MCF 10A (cell line): ENCODE results near the gene OR2A2. TPM values are rescaled to one million over a fixed set of nuclear protein-coding genes. Genes with fewer than 3 reads are reported as not detected.

Experiments used
- BruUV-seq: library from RNA; stranded (reverse); fragments of 400-500 nt; replicated peaks from 2 replicates; lab custom pipeline; 2021; lab: Mats Ljungman, UMichigan
- CTCF ChIA-PET: fragments of 300-600 bp; sonication (Branson Sonifier 250); formaldehyde crosslinking; extraction: SDS; loops from one replicate; lab custom pipeline; 2021; ENCODE audit warnings: antibody characterized with exemption, inconsistent platforms; lab: Yijun Ruan, JAX
- POLR2A ChIA-PET: fragments of 300-600, 350-650 bp; sonication (Branson Sonifier 250); formaldehyde crosslinking; extraction: SDS; loops from one replicate; lab custom pipeline; 2020; ENCODE audit warnings: antibody characterized with exemption, inconsistent platforms; lab: Yijun Ruan, JAX
- DNase-seq: peaks from one replicate; pipeline ENCODE4 v3.0.0-alpha.2; 2018; ENCODE audit not compliant: unreplicated experiment
- H3K27ac Mint-ChIP-seq: one replicate; pipeline ENCODE4 v1.8.0; 2022; ENCODE audit warnings: mild to moderate bottlenecking, low read depth, mixed read lengths; ENCODE audit not compliant: unreplicated experiment
- H3K27me3 Mint-ChIP-seq: one replicate; pipeline ENCODE4 v1.8.0; 2022; ENCODE audit warnings: mixed read lengths; ENCODE audit not compliant: insufficient read depth, unreplicated experiment
- H3K36me3 Mint-ChIP-seq: one replicate; pipeline ENCODE4 v1.8.0; 2022; ENCODE audit warnings: mild to moderate bottlenecking, moderate library complexity, mixed read lengths; ENCODE audit not compliant: insufficient read depth, unreplicated experiment
- H3K4me1 Mint-ChIP-seq: one replicate; pipeline ENCODE4 v1.8.0; 2022; ENCODE audit warnings: mixed read lengths; ENCODE audit not compliant: insufficient read depth, unreplicated experiment
- H3K4me3 Mint-ChIP-seq: one replicate; pipeline ENCODE4 v1.8.0; 2022; ENCODE audit warnings: mild to moderate bottlenecking, moderate library complexity, mixed read lengths; ENCODE audit not compliant: unreplicated experiment
- H3K9me3 Mint-ChIP-seq: one replicate; pipeline ENCODE4 v1.8.0; 2022; ENCODE audit warnings: mixed read lengths; ENCODE audit not compliant: unreplicated experiment
- intact Hi-C: fragments of 100-400 bp; cut with micrococcal nuclease; formaldehyde crosslinking; loops from 2 replicates; pipeline ENCODE4 v1.14.1; 2022
- total RNA-seq: library from RNA; stranded (reverse); gene quantifications from 2 replicates; pipeline ENCODE4 v1.2.3, GENCODE V29; 2022
- TF ChIP-seq, protein P1 (sequence below): fragments of 200-600 bp; IDR thresholded peaks from one replicate; pipeline ENCODE4 v1.8.0; 2022; ENCODE audit warnings: antibody characterized with exemption, mild to moderate bottlenecking; ENCODE audit not compliant: unreplicated experiment

OR2A2 gene
- total RNA-seq, 1 experiment from 2014 or later, result not detected

DNA sequence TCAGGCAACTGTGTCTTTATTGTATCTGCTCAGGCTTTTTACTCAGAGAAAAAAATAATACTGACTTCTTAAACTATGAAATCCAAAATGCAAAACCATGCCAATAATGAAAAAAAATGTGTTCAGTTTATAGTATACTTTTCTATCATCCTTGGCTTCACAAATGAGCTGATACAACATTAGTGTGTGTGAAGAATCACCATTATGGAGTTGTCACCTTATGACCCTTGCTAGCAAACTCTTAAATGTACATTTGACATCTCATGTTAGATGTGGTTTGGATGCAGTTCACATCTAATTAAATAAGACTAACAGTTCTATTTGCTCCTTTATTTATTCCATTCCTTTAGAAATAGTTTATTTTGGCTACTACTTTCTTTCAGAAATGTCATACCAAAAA, 4.2 kb upstream of the OR2A2 start:
- Mint-ChIP-seq H3K9me3 (no peaks in the 10 kb centered on the region), H3K27ac (no peak overlapping the region), H3K4me3 (no peak overlapping the region), H3K36me3 (no peaks in the 10 kb centered on the region), H3K27me3 (peaks cover 73% of the 10 kb centered on the region), H3K4me1 (no peaks in the 10 kb centered on the region)
- intact Hi-C loops, result no loop called here
- no TSS peak for BruUV-seq
- DNase-seq, result no peak
- TF ChIP-seq, protein P1, sequence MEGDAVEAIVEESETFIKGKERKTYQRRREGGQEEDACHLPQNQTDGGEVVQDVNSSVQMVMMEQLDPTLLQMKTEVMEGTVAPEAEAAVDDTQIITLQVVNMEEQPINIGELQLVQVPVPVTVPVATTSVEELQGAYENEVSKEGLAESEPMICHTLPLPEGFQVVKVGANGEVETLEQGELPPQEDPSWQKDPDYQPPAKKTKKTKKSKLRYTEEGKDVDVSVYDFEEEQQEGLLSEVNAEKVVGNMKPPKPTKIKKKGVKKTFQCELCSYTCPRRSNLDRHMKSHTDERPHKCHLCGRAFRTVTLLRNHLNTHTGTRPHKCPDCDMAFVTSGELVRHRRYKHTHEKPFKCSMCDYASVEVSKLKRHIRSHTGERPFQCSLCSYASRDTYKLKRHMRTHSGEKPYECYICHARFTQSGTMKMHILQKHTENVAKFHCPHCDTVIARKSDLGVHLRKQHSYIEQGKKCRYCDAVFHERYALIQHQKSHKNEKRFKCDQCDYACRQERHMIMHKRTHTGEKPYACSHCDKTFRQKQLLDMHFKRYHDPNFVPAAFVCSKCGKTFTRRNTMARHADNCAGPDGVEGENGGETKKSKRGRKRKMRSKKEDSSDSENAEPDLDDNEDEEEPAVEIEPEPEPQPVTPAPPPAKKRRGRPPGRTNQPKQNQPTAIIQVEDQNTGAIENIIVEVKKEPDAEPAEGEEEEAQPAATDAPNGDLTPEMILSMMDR, result no peak
- ChIA-PET CTCF (interaction anchor here (0.6 kb wide), 1 partner anchor 23 kb away, joined by 4 read pairs; no protein-coding TSS in a partner anchor), POLR2A (no interaction called here)

DNA sequence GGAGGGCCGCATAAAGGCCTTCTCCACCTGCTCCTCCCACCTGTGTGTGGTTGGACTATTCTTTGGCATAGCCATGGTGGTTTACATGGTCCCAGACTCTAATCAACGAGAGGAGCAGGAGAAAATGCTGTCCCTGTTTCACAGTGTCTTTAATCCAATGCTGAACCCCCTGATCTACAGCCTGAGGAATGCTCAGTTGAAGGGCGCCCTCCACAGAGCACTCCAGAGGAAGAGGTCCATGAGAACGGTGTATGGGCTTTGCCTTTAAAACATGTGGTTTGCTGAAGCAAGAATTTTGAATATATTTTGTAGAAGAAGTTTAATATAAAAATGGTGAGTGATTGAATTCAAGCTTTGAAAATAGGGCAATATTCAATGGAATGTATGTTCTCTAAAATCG, 889 bp downstream of the OR2A2 start:
- Mint-ChIP-seq H3K4me1 (no peaks in the 10 kb centered on the region), H3K27ac (no peak overlapping the region), H3K27me3 (peaks cover 72% of the 10 kb centered on the region), H3K36me3 (no peaks in the 10 kb centered on the region), H3K9me3 (no peaks in the 10 kb centered on the region), H3K4me3 (no peak overlapping the region)
- POLR2A ChIA-PET, result no interaction called here
- no TSS peak for BruUV-seq
- intact Hi-C loops, result no loop called here
- CTCF ChIA-PET, result interaction anchor here (0.8 kb wide), 1 partner anchor 18 kb away, joined by 3 read pairs; no protein-coding TSS in a partner anchor
- no peak for DNase-seq
- TF ChIP-seq, protein P1, result no peak

DNA sequence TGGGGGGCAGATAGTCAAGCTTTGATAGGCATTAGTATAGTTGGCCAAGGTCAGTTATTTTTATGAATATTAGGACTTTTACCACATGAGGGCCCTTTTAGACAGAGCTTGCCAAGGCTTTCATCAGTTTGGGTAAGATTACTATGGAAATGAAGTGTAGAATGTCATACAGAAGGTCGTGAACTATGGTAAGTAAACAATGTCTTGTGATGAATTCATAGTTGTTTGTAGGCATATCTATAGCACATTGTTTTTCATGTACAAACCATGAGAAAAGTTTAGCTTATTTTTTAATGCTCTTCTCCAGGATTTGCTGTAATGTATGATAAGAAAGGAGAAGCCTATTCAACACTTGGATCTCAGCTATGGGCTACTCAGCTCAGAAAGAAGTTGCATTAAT, 4.3 kb downstream of the OR2A2 start:
- BruUV-seq, result no TSS peak
- intact Hi-C loops, result no loop called here

DNA sequence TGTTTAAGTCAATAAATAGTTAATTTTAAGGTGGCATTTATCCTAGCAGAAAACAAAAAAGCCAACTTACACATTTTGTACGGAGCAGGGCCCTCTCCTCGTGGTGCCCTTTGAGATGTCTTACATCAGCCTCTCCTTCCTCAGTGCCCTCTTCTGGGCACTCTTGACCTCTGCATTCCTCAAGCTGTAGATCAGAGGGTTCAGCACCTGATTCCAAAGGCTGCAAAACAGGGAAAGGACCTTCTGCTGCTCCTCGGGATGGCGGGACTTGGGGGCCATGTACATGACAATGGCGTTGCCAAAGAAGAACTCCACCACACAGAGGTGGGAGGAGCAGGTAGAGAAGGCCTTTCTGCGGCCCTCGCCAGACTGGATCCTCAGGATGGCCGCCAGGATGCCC, 9.0 kb downstream of the OR2A2 start:
- Mint-ChIP-seq H3K27ac (no peak overlapping the region), H3K4me1 (no peaks in the 10 kb centered on the region), H3K36me3 (no peaks in the 10 kb centered on the region), H3K9me3 (peaks cover 5% of the 10 kb centered on the region), H3K4me3 (no peak overlapping the region), H3K27me3 (peaks cover 46% of the 10 kb centered on the region)
- TF ChIP-seq, protein P1, result no peak
- no TSS peak for BruUV-seq
- intact Hi-C loops, result no loop called here
- CTCF ChIA-PET, result no interaction called here
- no peak for DNase-seq
- POLR2A ChIA-PET, result no interaction called here

More for the DNA sequence above, 4.3 kb downstream of the OR2A2 start:
- ChIA-PET POLR2A (no interaction called here), CTCF (interaction anchor here (1.6 kb wide), 1 partner anchor 15 kb away, joined by 6 read pairs; no protein-coding TSS in a partner anchor)
- peaks cover under 1% of the 10 kb centered on the region for H3K9me3 Mint-ChIP-seq
- DNase-seq, result no peak
- no peaks in the 10 kb centered on the region for H3K4me1 Mint-ChIP-seq
- H3K27me3 Mint-ChIP-seq, result peaks cover 72% of the 10 kb centered on the region
- TF ChIP-seq, protein P1, result no peak
- no peak overlapping the region for H3K4me3 Mint-ChIP-seq
- H3K27ac Mint-ChIP-seq, result no peak overlapping the region
- no peaks in the 10 kb centered on the region for H3K36me3 Mint-ChIP-seq
